SU-DHL-6 (cell line): ENCODE measurements around the gene GPC3.

ENCODE experiments used
- CTCF ChIP-seq: fragments of 200-600 bp; sonication (generic); IDR thresholded peaks from one replicate; pipeline ENCODE4 v1.5.1; 2017; ENCODE audit warnings: antibody characterized with exemption, mild to moderate bottlenecking, low read length, moderate library complexity; ENCODE audit not compliant: insufficient read depth, poor library complexity, severe bottlenecking
- EZH2phosphoT487 ChIP-seq: fragments of 200-600 bp; sonication (generic), shearing (Covaris generic); conservative IDR thresholded peaks from 2 replicates; pipeline ENCODE4 v1.6.1; 2018; ENCODE audit warnings: mild to moderate bottlenecking, antibody characterized with exemption, low read length, moderate library complexity, mixed read lengths

GRCh38 chrX:133774807-133775206 is 210.6 kb downstream of the GPC3 start:
- no peak for TF ChIP-seq CTCF
- no peak for TF ChIP-seq EZH2phosphoT487
